Measurements from ENCODE around the gene SLC25A45.

Gene SLC25A45

GRCh38 chr11:65404210-65404609, 21.8 kb upstream of the SLC25A45 start:
- no peak for DNase-seq

GRCh38 chr11:65403607-65404121, 21.2 kb upstream of the SLC25A45 start:
- no peak for DNase-seq

- DNase-seq: no peak
These were observed 20.3 kb upstream of the SLC25A45 start for GRCh38 chr11:65402790-65403189.

GRCh38 chr11:65401803-65402248, 19.4 kb upstream of the SLC25A45 start:
- no peak for DNase-seq

- DNase-seq: no peak
These were observed 18.8 kb upstream of the SLC25A45 start for GRCh38 chr11:65401073-65401802.

GRCh38 chr11:65400307-65401072, 18.0 kb upstream of the SLC25A45 start:
- DNase-seq: no peak

GRCh38 chr11:65399845-65400244, 17.4 kb upstream of the SLC25A45 start:
- no peak for DNase-seq

- no peak for DNase-seq
These were observed 16.8 kb upstream of the SLC25A45 start for GRCh38 chr11:65399249-65399648.

GRCh38 chr11:65398362-65398910, 16.0 kb upstream of the SLC25A45 start:
- DNase-seq: no peak

GRCh38 chr11:65396769-65397745, 14.6 kb upstream of the SLC25A45 start:
- no peak for DNase-seq

GRCh38 chr11:65395961-65396530, 13.6 kb upstream of the SLC25A45 start:
- no peak for DNase-seq

- DNase-seq: no peak
These were observed 11.7 kb upstream of the SLC25A45 start for GRCh38 chr11:65394125-65394536.

- DNase-seq: no peak
These were observed 11.2 kb upstream of the SLC25A45 start for GRCh38 chr11:65393513-65394079.

GRCh38 chr11:65392899-65393298, 10.5 kb upstream of the SLC25A45 start:
- DNase-seq: no peak

GRCh38 chr11:65392186-65392829, 9.9 kb upstream of the SLC25A45 start:
- no peak for DNase-seq

- DNase-seq: no peak
These were observed 8.6 kb upstream of the SLC25A45 start for GRCh38 chr11:65390996-65391395.

- DNase-seq: no peak
These were observed 7.9 kb upstream of the SLC25A45 start for GRCh38 chr11:65390099-65390941.

GRCh38 chr11:65389294-65389980, 7.0 kb upstream of the SLC25A45 start:
- DNase-seq: no peak

GRCh38 chr11:65388731-65389130, 6.3 kb upstream of the SLC25A45 start:
- DNase-seq: no peak

Measured in effector CD4-positive, alpha-beta T cell (primary cell).